ENCODE measurements around the gene KSR2.

GRCh38 chr12:117897372-117898161 is 71.2 kb downstream of the KSR2 start:
- TF ChIP-seq POLR2AphosphoS5 (IDR thresholded peaks at IDR 0.05; ENCODE audit: borderline replicate concordance, low read depth, low read length), result no peak
- TF ChIP-seq EZH2 (IDR thresholded peaks at IDR 0.05), result no peak

Data from SK-N-MC (cell line).